ENCODE data around the gene PRKCB.

PRKCB gene

GRCh38 chr16:24124291-24124690, 288.5 kb downstream of the PRKCB start:
- Histone ChIP-seq H3K9me3 (ENCODE audit: severe bottlenecking) (no peaks in the 10 kb centered on the region), H3K4me3 (ENCODE audit: severe bottlenecking) (no peak overlapping the region), H3K4me1 (ENCODE audit: insufficient read depth, poor library complexity, severe bottlenecking) (no peaks in the 10 kb centered on the region), H3K36me3 (ENCODE audit: low read depth) (no peaks in the 10 kb centered on the region), H3K27me3 (ENCODE audit: insufficient read depth, poor library complexity, severe bottlenecking) (peaks cover 5% of the 10 kb centered on the region), H3K27ac (ENCODE audit: poor library complexity, severe bottlenecking) (no peak overlapping the region)
- no peak for TF ChIP-seq CTCF (IDR thresholded peaks at IDR 0.05; ENCODE audit: poor library complexity, severe bottlenecking)
- ATAC-seq (ENCODE audit: low read depth) = no peak
- no peak for DNase-seq (ENCODE audit: low spot score)

- TF ChIP-seq CTCF (IDR thresholded peaks at IDR 0.05; ENCODE audit: poor library complexity, severe bottlenecking) = no peak
- H3K9me3 ChIP-seq (ENCODE audit: severe bottlenecking) = no peaks in the 10 kb centered on the region
- no peaks in the 10 kb centered on the region for H3K27me3 ChIP-seq (ENCODE audit: insufficient read depth, poor library complexity, severe bottlenecking)
- no peak overlapping the region for H3K27ac ChIP-seq (ENCODE audit: poor library complexity, severe bottlenecking)
- no peak for ATAC-seq (ENCODE audit: low read depth)
- DNase-seq (ENCODE audit: low spot score) = no peak
- H3K4me1 ChIP-seq (ENCODE audit: insufficient read depth, poor library complexity, severe bottlenecking) = no peaks in the 10 kb centered on the region
- no peak overlapping the region for H3K4me3 ChIP-seq (ENCODE audit: severe bottlenecking)
- no peaks in the 10 kb centered on the region for H3K36me3 ChIP-seq (ENCODE audit: low read depth)
Measured at GRCh38 chr16:24125214-24125613, 289.4 kb downstream of the PRKCB start.

GRCh38 chr16:24129412-24129918, 293.7 kb downstream of the PRKCB start:
- no peak overlapping the region for H3K4me3 ChIP-seq (ENCODE audit: severe bottlenecking)
- no peak overlapping the region for H3K27ac ChIP-seq (ENCODE audit: poor library complexity, severe bottlenecking)
- no peaks in the 10 kb centered on the region for H3K36me3 ChIP-seq (ENCODE audit: low read depth)
- no peak for DNase-seq (ENCODE audit: low spot score)
- TF ChIP-seq CTCF (IDR thresholded peaks at IDR 0.05; ENCODE audit: poor library complexity, severe bottlenecking) = no peak
- no peaks in the 10 kb centered on the region for H3K27me3 ChIP-seq (ENCODE audit: insufficient read depth, poor library complexity, severe bottlenecking)
- ATAC-seq (ENCODE audit: low read depth) = no peak
- no peaks in the 10 kb centered on the region for H3K4me1 ChIP-seq (ENCODE audit: insufficient read depth, poor library complexity, severe bottlenecking)
- no peaks in the 10 kb centered on the region for H3K9me3 ChIP-seq (ENCODE audit: severe bottlenecking)

GRCh38 chr16:24130494-24131085, 294.8 kb downstream of the PRKCB start:
- H3K27ac ChIP-seq (ENCODE audit: poor library complexity, severe bottlenecking) = no peak overlapping the region
- H3K36me3 ChIP-seq (ENCODE audit: low read depth) = no peaks in the 10 kb centered on the region
- no peaks in the 10 kb centered on the region for H3K9me3 ChIP-seq (ENCODE audit: severe bottlenecking)
- H3K27me3 ChIP-seq (ENCODE audit: insufficient read depth, poor library complexity, severe bottlenecking) = no peaks in the 10 kb centered on the region
- no peak for ATAC-seq (ENCODE audit: low read depth)
- H3K4me1 ChIP-seq (ENCODE audit: insufficient read depth, poor library complexity, severe bottlenecking) = no peaks in the 10 kb centered on the region
- no peak for TF ChIP-seq CTCF (IDR thresholded peaks at IDR 0.05; ENCODE audit: poor library complexity, severe bottlenecking)
- H3K4me3 ChIP-seq (ENCODE audit: severe bottlenecking) = no peak overlapping the region
- DNase-seq (ENCODE audit: low spot score) = no peak

GRCh38 chr16:24131294-24131693, 295.5 kb downstream of the PRKCB start:
- ATAC-seq (ENCODE audit: low read depth) = no peak

More at GRCh38 chr16:24131294-24131693, 295.5 kb downstream of the PRKCB start:
- Histone ChIP-seq H3K27ac (ENCODE audit: poor library complexity, severe bottlenecking) (no peak overlapping the region), H3K9me3 (ENCODE audit: severe bottlenecking) (no peaks in the 10 kb centered on the region), H3K4me3 (ENCODE audit: severe bottlenecking) (no peak overlapping the region), H3K4me1 (ENCODE audit: insufficient read depth, poor library complexity, severe bottlenecking) (no peaks in the 10 kb centered on the region), H3K27me3 (ENCODE audit: insufficient read depth, poor library complexity, severe bottlenecking) (no peaks in the 10 kb centered on the region), H3K36me3 (ENCODE audit: low read depth) (no peaks in the 10 kb centered on the region)
- TF ChIP-seq CTCF (IDR thresholded peaks at IDR 0.05; ENCODE audit: poor library complexity, severe bottlenecking) = no peak
- no peak for DNase-seq (ENCODE audit: low spot score)

All from RWPE2 (cell line).